HG03457 (cell line): ENCODE results near the gene TESK1.

Source experiments
- ATAC-seq: cut with Tn5 transposase; IDR thresholded peaks from one replicate; pipeline ENCODE4 v1.9.1; 2021; ENCODE audit warnings: moderate number of reproducible peaks; ENCODE audit not compliant: unreplicated experiment

TESK1 gene

GRCh38 chr9:35646153-35646532 is 41.1 kb downstream of the TESK1 start:
- ATAC-seq: no peak

GRCh38 chr9:35646533-35647265 is 41.6 kb downstream of the TESK1 start:
- ATAC-seq: peak; percentile 69

- no peak for ATAC-seq
These were observed 44.6 kb downstream of the TESK1 start for GRCh38 chr9:35649431-35650340.

DNA sequence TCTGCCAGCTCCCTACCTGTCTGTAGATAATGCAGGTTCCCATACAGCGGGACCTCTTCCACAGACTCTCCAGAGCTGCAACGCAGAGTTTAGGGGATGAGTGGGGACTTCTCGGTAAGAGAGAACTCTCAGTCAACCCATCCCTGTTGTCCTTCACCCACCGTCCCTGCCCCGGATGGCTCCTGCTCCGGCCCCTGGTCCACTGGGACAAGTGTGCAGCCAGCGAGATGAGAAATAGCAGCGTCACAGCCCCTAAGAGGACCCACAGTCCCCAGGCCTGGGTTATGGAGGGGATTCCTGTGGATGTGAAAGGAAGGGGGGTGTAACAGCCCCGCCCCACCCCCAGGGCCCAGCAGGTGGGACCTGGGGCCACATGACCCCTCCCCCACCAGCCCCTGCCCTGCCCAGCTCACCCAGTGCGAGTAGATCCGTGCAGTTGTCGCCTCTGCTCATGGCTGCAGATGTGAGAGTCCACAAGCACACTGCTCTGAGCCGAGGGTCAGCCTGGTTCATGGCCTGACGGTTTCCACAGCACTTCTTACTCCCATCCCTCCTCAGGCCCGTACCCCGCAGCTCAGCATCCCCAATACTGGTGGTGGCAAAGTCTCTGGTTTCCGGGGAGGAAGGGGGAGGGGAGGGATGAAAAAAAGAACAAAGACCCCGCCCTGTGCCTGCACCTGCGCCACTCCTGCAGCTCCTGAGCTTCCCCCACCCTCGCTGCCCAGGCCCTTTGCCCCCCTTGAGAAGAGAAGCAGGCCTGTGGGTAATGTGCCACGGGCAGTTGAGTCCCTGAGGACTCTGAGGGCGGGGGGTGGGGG is 45.5 kb downstream of the TESK1 start, which contains the start of gene SIT1:
SIT1 (minus strand) TSS at position 591 of the 818 bp plus-strand sequence; CDS start at position 513, 78 bp downstream.
- ATAC-seq: no peak

- no peak for ATAC-seq
These were observed 47.1 kb downstream of the TESK1 start for GRCh38 chr9:35651956-35652828.

DNA sequence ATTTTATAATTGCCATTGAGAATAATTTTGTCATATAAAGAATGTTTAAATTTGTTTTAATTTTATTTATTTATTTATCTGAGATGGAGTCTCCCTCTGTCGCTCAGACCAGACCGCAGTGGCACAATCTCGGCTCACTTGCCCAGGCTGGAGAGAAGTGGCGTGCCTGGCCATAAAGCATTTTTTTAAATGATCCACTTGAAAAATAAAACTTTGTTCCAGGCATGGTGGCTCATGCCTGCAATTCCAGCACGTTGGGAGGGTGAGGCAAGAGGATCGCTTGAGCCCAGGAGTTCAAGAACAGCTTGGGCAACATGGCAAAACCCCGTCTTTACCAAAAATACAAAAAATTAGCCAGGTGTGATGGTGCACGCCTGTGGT is 47.8 kb downstream of the TESK1 start:
- no peak for ATAC-seq

DNA sequence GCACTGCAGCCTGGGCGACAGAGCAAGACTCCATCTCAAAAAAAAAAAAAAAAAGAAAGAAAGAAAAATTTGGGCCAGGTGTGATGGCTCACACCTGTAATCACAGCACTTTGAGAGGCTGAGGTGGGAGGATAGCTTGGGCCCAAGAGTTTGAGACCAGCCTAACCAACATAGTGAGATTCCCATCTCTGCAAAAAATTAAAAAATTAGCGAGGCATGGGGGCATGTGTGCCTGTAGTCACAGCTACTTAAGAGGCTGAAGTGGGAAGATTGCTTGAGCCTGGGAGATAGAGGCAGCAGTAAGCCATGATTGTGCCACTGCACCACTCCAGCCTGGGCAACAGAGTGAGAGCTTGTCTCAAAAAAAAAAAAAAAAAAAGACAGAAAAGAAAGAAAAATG is 48.5 kb downstream of the TESK1 start:
- no peak for ATAC-seq

- ATAC-seq: no peak
These were observed 51.3 kb downstream of the TESK1 start for GRCh38 chr9:35656348-35656747.

- no peak for ATAC-seq
These were observed 51.9 kb downstream of the TESK1 start for GRCh38 chr9:35656831-35657545.

DNA sequence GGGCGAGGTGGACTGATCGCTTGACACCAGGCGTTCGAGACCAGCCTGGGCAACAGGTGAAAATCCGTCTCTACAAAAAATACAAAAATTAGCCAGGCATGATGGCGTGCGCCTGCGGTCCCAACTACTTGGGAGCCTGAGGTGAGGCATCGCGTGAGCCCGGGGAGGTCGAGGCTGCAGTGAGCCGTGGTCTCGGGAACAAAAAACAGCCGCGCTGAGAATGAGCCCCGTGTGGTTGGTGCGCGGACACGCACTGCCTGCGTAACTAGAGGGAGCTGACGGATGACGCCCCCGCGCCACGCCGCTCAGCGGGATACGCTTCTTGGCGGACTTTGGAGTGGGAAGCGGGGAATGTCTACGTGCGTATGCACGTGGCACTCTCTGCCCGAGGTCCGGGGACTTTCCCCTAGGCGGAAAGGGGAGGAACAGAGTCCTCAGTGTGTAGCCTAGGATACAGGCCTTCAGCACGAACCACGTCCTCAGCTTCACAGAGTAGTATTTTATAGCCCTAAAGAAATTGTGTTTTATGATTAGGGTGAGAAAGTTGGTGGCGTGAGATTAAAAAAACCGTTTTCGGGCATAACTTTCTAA is 52.6 kb downstream of the TESK1 start, which contains the start of gene RMRP:
RMRP (minus strand) TSS at position 474 of the 591 bp plus-strand sequence.
- ATAC-seq: peak; percentile 77

DNA sequence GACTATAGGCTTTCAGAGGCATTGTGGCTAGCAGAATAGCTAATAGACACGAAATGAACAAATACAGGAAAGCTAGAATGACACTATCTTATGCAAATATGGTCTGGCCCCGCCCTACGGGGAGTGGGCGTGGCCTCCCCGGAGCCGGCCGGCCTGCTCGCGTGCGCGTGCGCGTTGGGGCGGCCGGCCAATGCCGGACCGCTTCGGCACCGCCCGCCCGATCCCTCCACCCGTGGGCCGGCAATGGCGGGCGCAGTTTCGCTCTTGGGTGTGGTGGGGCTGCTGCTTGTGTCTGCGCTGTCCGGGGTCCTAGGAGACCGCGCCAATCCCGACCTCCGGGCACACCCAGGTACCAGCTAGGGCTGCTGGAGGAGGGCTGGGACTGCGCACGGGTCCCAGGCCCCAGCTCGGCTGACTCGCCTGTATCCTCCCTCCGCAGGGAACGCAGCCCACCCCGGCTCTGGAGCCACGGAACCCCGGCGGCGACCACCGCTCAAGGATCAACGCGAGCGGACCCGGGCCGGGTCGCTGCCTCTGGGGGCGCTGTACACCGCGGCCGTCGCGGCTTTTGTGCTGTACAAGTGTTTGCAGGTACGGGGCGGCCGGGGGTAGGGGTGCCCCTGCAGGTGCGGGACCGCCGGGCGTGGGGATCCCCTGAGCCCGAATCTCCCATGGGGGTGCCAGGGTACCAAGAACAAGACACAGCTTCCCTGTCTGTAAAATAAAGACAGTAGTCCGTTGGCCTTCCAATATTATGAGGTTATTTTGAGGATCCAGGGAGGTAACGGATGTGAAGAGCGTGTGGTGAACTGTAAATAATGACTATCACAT is 53.3 kb downstream of the TESK1 start, which contains the start of gene CCDC107:
CCDC107 (plus strand) TSS at position 156 of the 831 bp plus-strand sequence; CDS start at position 244, 88 bp downstream.
- ATAC-seq: peak; percentile 38

GRCh38 chr9:35658968-35659220 is 53.8 kb downstream of the TESK1 start:
- no peak for ATAC-seq

DNA sequence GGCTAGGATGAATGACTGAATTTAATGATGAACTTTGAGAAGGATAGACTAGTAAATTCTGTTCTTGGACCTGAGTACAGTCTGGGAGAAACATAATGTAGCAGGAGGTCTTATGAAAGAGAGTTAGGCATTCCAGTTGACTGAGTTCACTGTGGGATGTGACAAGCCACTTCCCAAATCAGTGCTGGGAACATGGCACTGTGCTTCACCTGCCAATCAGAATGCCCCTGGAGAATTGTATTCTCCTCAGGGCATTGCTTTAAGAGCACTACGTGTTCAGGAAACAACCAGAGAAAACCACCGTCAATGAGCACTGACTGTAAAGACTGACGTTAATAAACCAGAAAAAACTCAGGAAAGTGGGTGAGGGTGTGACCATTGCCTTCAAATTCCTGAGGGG is 54.3 kb downstream of the TESK1 start:
- ATAC-seq: no peak
